Fibroblast of skin of right quadriceps (primary cell): ENCODE measurements around the gene OVAAL.
A peak's percentile ranks its signal among the peaks of the same experiment; 100 is the strongest.

ENCODE experiments used
- DNase-seq: peaks from one replicate; pipeline ENCODE4 v3.0.0-alpha.2; 2013

OVAAL gene

GRCh38 chr1:180609643-180610555 is 51.1 kb downstream of the OVAAL start:
- peak; percentile 11 for DNase-seq

- no peak for DNase-seq
Measured at GRCh38 chr1:180610556-180611015, 51.8 kb downstream of the OVAAL start.

- peak; percentile 18 for DNase-seq
Measured at GRCh38 chr1:180611016-180611930, 52.5 kb downstream of the OVAAL start.

- no peak for DNase-seq
Measured at GRCh38 chr1:180612632-180613031, 53.9 kb downstream of the OVAAL start.

- DNase-seq = no peak
Measured at GRCh38 chr1:180614730-180615129, 56.0 kb downstream of the OVAAL start.

- DNase-seq = no peak
Measured at GRCh38 chr1:180615493-180616290, 56.9 kb downstream of the OVAAL start.
